RPMI7951 (cell line): ENCODE measurements around the gene RIMBP2. TPM values are rescaled to one million over a fixed set of nuclear protein-coding genes. Genes with fewer than 3 reads are reported as not detected.

Experiments used
- DNase-seq: peaks from one replicate; pipeline ENCODE4 v3.0.0-alpha.2; 2012; ENCODE audit warnings: low read depth
- total RNA-seq: library from RNA; depleted of rRNA; stranded (reverse); fragments of >200 nt; shearing (Covaris generic); gene quantifications from 2 replicates; pipeline ENCODE4 v1.2.3, GENCODE V29; 2014

Gene RIMBP2
- total RNA-seq, 1 experiment from 2014 or later = not detected

GRCh38 chr12:130485291-130486145 lies 230.6 kb downstream of the RIMBP2 start:
- DNase-seq = no peak

DNA sequence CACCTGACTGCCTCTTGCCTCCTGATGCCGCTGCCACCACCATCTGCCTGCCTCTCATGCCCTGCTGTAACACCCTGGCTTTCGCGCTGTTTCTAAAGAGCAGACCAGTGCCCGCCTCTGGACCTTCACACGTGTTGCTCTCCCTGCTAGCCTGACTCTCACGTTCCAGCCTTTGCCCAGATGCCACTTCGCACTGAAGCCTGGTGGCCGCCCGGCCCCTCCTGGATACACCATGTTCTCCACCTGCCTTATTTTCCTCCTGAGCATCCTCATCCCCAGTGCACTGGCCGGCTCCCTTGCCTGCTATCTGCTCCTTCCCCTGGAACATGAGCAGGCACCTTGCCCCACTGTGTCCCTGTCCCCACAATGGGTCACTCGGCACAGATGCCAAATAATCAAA lies 231.9 kb downstream of the RIMBP2 start:
- no peak for DNase-seq

DNA sequence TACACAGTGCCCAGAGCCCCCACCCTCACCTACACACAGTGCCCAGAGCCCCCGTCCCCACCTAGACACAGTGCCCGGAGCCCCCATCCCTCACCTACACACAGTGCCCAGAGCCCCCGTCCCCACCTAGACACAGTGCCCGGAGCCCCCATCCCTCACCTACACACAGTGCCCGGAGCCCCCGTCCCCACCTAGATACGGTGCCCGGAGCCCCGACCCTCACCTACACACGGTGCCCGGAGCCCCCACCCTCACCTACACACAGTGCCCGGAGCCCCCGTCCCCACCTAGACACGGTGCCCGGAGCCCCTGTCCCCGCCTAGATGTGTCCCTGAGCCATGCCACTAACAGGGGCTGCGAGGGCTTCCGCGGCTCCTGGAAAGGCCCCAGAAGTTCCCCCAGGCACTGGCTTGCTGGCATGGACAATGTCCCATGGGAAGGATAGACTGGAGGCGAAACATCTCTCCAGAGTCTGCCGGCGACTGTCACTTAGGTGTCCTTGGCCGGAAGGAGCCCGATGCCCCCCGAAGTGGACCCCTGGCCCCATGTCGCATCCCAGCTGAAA lies 232.4 kb downstream of the RIMBP2 start:
- no peak for DNase-seq

- DNase-seq = no peak
Measured at GRCh38 chr12:130482448-130482847, 233.7 kb downstream of the RIMBP2 start.

DNA sequence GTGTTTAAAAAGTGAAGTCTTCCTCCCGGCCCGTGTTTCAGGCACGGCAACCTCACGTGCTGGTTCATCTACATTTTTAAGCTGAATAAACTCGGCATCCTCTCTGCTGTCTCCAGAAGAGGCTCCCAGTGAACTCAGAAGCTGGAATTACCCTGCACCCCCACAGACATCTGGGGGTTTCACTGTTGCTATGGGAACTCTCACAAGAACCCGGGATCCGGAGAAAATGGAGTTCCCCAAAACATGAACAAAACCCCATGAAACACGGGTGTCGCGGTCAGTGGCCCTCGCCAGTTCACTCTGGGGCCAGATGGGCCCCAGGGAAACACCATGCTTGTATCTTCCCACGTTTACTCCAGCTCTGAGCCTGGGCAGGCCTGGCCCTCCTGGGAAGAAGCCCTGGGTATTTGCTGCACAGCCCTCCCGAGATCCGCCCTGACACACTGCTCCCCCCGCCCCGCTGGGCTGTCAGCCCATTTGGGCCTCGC lies 234.7 kb downstream of the RIMBP2 start:
- DNase-seq = no peak

DNA sequence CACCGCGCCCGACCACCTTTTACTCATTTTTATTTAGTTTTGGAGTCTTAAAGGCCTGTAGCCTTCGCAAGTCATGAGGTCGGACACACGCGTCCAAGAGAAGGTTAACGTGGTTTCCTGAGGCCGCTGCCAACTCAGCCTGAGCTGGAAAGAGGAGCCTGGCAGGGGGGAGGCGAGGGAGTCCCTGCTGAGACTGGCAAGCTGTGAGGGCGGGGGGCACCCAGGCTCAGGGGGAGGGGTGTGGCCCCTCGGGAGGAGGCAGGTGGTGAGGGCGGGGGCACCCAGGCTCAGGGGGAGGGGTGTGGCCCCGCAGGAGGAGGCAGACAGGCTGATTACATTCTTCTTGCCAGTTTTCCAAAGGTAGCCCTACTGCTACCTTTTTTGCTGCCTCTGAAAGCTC lies 235.2 kb downstream of the RIMBP2 start:
- DNase-seq = no peak

- no peak for DNase-seq
Measured at GRCh38 chr12:130480231-130480630, 235.9 kb downstream of the RIMBP2 start.

- no peak for DNase-seq
Measured at GRCh38 chr12:130479401-130480125, 236.5 kb downstream of the RIMBP2 start.

DNA sequence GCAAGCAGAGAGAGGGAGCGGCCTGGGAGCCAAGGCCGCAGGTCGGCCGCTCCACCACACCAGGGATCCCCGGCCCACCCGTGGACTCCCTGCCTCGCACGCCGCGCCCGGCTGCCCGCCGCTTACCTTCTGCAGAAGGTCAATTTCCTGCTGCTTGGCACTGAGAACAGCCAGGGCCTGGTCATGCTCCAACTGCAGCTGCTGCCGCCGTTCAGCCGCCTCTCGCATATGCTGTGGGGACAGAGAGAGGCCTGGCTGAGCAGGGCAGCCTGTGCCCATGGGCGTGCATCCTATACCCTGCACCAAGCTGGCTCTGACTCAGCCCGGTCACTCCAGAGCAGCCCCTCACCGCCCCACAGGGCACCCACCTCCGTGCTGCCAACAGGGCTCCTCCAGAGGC lies 237.3 kb downstream of the RIMBP2 start:
- no peak for DNase-seq

- no peak for DNase-seq
Measured at GRCh38 chr12:130477701-130478100, 238.4 kb downstream of the RIMBP2 start.

- no peak for DNase-seq
Measured at GRCh38 chr12:130477266-130477665, 238.8 kb downstream of the RIMBP2 start.

- no peak for DNase-seq
Measured at GRCh38 chr12:130476451-130477135, 239.5 kb downstream of the RIMBP2 start.

DNA sequence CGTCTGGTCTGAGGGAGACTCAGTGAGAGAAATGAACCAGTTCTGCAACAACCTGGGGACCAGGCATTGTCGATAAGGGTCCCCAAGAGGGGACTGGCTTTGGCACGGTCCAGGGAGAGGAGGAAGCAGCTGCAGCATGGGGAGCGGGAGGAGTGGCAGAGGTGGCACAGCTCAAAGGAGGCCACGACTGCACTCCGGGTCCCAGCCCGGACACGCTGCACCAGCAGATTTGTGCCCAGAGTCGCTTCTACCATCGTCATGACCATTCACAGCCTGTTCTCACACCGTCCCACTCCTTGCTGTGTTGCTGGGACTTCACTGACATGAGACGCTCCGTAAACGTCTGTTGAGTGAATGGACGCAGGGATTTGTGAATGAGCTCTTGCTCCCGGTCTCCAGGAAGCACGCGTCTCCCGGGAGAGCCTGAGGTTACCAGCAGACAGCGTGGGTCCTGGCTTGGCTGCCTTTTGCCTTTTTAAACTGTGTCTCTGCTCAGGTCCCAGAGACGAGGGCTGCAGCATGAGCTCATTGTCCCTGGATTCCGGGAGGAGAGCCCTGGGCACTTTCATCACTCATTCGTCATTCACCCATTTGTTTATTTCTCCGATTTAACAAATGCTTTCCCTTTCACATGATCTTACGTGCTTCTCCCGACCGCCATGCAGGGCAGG lies 241.4 kb downstream of the RIMBP2 start:
- DNase-seq = no peak

GRCh38 chr12:130473266-130473665 lies 242.8 kb downstream of the RIMBP2 start:
- DNase-seq = no peak

DNA sequence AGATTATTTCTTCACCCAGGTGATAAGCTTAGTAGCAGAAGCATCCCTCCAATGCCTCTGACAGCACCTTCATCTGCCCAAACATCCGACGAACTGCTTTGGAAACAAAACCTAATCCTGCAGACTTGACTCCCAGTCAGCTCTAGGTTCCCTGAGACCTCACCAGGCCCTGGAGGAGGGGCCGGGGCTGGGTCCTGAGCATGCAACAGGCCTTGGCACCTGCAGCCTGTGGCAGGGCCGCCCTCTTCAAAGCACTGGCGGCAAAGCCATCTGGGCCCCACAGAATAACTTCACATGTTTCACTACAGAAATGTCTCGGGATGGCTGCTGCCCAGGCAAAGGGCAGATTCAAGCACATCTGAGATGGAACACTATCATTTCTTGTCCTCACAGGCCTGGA lies 245.1 kb downstream of the RIMBP2 start:
- DNase-seq = no peak

GRCh38 chr12:130469552-130469951 lies 246.5 kb downstream of the RIMBP2 start:
- DNase-seq = no peak

- DNase-seq = no peak
Measured at GRCh38 chr12:130468700-130469245, 247.3 kb downstream of the RIMBP2 start.

- no peak for DNase-seq
Measured at GRCh38 chr12:130468186-130468585, 247.9 kb downstream of the RIMBP2 start.

DNA sequence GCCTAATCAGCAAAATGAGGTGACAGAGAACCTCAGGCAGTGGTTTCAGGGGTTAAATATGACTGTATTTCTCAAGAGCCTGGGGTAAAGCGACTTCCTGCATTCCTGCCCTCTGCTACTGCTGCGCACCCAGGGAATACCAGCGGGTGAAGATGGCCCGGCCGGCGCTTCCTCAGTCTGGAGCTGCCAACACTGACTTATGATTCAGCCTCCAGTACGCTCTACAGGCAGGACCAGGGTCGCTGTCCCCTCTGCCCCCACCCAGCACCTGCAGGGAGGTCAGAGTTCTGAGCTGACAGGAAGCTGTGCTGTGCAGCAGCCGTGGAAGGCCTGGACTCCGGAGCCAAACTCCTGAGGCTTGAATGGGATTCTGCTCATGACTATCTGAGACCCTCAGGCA lies 250.5 kb downstream of the RIMBP2 start:
- no peak for DNase-seq

DNA sequence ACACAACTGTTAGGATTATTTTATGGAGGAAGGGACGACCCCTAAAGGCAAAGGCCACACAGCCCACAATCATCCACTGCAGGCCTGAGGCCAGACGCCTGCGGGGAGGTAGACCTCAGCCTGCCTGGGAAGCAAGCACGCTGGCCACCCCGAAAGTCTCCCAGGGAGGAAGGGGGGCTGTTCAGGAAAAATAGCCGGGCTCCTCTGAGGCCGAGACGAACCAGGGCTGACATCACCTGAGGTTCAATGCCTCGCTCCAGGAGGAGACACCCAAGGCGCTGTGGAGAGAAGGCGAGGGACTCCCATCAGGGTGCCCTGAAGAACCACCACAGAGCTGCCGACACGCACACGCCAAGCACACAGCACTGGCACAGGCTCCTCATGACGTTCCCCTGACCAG lies 251.1 kb downstream of the RIMBP2 start:
- no peak for DNase-seq
